GM18867 (cell line): Measurements from ENCODE around the gene HOXB1.
A peak's percentile ranks its signal among the peaks of the same experiment; 100 is the strongest.

Source experiments
- ATAC-seq: cut with Tn5 transposase; IDR thresholded peaks from one replicate; pipeline ENCODE4 v1.9.1; 2021; ENCODE audit warnings: mild to moderate bottlenecking, moderate library complexity; ENCODE audit not compliant: unreplicated experiment

HOXB1 gene

DNA sequence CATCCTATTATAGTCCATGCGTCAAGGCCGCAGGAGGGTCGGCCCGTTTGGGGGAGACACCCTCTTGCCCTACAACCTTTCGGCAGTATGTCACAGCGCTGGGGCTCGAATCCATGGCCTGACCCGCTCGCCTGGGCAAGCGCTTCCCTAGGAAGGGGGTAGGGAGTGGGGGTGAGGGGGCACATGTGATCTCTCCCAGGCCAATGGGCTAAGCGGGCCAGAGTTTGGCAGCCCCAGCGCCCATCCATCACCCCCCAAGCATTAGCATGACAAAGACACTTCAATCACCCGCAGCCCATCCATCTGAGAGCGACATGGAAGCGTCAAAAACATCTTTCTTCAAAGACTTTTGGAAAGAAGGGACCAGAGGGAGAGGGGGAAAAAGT lies at the start of gene HOXB1:
HOXB1 (minus strand) TSS at position 125 of the 386 bp plus-strand sequence; CDS start at position 18, 107 bp downstream.
- no peak for ATAC-seq

DNA sequence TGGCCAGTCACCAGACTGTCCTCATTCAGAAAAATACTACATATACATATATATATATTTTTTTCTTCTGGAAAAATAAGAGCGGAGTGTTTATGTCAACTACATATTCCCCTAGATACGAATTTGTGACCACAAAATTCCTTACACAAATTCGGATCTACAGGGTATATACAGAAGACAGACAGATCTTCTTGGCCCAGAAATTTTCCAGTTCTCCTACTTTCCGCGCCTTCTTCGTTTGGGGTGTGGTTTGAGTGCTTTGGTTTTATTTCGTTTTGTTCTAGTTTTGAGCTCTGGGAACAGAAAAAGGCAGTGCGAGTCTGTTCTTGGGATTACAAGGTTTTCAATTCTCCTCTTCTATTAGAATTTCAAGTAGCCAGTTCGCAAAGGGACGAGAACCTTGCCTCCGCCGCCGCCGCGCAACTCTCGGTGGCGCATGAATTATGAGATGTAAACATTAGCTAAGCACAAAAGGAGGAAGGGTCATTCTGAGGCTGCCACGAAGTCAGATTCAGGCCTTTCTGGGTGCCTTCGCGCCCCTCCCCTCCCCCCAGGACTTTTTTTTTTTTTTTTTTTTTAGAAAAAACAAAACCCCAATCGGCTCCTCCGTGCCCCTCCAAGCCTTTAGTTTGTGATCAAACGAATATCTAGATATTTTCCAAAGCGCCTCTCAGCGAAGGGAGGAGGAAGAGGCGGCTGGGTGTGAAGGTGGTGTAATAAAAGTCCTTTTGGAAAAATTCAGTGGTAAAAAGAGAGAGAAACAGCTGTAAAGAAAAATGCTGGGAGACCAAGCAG lies 49.1 kb upstream of the HOXB1 start:
- ATAC-seq = no peak

DNA sequence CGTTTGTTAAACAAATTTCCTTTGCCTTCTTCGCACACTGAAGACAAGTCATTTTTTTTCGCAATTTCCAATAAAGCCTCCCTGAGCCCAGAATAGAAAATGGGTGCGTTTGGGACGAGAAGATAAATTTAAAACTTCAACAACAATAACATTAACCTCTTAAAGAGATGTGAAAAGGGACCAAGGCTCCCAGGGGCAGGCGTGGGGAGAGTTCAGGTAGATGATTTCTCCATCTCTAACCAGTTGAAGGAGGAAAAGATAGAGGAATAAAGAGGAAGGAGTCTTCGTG lies 48.6 kb upstream of the HOXB1 start:
- ATAC-seq = no peak

DNA sequence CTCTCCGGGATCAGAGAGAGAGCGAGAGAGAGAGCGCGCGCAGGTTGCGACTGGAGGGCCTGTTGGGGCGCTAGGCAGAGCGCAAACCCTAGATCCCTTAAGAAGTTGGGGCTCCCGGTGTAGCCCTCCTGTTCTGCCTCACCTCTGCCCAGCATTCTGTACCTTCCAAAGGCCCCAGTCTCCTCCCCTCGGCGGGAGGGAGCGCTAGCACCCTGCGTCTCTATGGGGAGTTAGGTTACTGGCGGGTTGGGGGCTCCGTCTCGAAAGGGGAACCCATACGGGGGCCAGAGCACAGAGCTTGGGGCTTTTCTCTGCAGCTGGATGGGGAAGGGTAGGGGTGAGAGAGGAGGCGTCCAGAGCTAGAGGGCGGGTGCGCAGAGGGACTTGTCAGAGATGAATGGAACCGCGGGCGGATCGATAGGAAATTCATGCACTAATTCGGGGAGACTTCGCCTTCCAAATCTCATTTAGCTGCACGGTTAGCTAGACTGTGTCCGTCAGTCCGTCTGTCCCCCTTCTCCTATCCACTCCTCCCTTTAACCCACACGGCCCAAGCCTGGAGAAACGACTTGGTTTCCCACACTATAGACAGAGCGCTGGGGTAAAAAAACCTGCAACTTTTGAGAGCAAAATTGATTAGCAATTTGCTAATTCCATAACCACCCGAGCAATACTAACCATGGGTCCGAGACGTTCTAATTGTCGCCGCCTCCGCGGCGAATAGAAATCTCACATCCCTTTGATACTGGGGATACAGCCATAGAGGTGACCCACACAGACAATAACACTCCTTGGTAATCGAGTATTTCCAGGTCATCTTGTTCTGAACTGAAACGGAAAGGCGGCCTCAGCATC lies 48.0 kb upstream of the HOXB1 start:
- peak; percentile 46 for ATAC-seq

DNA sequence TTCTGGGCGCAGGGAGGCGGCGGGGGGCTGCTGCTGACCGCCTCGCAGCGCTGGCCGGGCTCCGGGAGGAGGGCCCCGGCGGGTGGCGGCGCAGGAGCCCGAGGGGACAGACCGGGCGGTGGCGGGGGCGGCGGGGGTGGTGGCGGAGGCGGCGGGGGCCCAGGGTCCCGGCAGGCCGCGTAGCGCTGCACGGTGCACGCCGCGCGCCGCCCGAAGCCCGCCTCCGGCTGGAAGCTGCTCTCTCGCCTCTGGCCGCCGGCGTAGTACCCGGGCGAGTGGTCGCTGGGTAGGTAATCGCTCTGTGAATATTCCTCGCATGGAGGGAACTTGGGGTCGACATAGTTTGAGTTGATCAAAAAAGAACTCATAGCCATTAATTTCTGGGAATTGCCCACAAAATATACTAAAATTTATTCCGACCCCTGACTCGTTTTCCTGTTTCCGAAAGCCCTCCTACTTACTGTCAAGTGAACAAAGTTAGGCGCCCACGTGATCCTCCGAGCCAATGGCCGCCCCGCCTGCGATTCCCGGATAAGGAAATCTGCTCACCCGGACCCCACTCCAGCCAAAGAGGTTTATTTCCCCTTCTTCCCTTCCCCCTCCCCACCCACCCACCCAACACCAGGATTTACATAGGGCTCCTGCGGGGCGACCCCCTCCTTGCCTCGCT lies 47.3 kb upstream of the HOXB1 start, which contains the start of gene HOXB4:
HOXB4 (minus strand) TSS at position 405 of the 670 bp plus-strand sequence; CDS start at position 374, 31 bp downstream.
- peak; percentile 63 for ATAC-seq

DNA sequence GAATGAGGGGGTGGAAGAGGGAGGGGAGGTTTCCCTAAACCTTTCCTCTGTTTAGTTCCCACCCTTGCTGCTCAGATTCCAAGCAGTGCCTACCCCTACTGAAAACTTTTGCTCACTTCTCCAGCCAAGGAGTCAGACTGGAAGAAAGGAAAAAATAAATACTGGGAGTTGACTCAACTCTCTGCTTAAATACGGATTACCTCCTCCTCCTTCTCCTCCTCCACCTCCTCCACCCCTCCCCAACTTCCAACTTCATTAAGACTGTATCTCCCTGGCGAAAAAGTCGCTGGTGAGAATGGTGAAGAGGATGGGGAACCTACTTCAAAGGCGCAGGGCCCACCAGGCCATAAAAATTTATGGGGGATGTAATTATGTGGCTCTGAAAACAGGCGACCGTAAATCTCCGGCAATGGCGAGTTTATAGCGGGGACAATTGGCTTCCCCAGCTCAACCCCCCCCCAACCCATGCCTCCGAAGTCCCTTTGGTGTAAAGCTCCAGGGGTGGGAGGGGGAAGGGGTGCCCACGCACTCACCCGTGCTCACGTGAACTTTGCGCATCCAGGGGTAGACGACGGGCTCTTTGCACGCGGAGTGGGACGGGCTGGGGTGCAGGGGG lies 46.6 kb upstream of the HOXB1 start:
- peak; percentile 12 for ATAC-seq

DNA sequence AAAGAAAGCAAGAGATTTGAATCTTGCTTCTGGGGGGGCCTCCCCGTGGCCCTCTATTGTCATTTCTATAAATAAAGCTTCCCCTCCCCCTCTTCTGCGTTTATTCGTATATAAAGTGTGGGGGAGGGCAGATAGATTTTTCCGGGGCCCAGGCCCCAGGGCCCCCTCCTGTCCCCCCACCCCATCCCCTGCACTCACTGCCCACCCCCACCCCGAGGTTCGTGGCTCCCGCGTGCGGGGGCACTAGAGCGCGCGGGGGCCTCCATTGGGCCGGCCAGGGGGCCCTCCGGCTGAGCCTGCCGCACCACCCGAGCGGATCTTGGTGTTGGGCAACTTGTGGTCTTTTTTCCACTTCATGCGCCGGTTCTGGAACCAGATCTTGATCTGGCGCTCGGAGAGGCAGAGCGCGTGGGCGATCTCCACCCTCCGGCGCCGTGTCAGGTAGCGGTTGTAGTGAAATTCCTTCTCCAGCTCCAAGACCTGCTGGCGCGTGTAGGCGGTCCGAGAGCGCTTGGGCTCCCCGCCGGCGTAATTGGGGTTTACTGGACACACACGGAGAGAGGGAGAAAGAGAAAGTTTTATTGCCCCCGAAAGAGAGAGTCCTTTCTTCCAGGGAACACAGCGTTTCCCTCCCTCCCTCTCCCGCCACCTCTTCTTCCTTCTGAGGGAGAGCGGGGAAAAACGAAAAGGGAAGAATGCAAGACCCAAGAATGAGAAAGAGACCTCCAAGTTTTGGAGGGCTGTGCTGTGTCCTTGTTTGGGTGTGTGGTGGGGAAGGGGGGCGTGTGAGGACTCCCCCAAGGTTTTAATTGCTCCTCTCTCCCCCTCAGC lies 45.9 kb upstream of the HOXB1 start:
- no peak for ATAC-seq

DNA sequence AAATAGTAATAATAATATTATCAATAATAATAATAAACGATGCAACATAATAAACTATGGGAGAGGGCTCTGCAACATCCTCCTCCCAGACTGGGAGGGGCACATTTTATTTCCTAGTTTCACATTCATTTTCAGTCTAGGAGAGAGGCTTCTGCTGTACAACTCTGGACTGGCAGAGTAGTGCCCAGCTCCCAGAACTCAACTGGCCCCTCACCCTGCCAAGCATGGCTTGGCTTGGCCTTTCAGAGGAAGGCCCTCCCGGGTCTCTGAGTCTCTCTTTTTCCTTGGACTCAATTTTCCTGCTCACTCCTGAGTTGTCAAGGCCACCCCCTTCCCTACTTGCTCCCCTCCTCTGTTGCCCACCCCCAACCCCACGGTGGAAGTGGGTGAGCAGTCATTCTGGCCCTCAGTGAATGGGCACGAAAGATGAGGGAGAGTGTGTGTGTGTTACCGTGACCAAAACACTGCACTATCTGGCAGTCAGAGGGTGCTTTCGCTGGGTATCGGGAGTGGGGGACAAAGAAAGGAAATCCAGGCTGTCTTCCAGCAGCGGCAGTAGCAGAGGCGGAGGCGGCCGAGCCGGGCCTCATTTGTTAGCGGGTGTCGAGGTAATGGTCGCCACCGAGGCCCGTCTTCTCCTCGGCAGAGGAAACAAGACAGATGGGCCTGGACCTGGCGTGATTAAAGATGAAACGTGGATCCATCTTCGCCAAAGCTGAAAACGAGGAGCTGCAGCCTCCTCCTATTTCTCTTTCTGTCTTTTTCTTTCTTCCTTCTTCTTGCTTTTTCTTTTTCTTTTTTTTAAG lies 45.1 kb upstream of the HOXB1 start:
- no peak for ATAC-seq

DNA sequence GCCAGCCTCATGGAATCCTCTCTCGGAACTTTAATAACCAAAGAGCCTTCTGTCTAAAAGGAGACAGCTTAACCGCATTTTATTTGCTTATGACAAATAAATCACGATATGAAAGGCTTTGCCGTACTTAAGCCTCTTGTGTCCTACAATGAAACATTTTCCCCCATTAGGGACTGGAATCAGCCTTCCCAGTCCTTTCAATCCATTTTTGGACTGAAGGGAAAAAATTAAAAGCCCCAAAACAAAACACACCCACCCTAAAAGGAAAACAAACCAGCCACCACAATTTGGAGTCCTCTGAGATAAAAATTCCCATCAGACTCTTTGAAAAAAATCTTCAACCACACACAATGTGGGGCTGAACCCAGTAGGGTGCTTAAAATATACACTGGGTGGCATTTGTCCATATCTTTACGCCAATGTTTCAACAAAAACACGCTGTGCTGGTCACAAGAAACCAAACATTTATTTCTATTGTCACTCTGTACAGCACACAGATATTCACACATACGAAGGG lies 44.3 kb upstream of the HOXB1 start:
- no peak for ATAC-seq

DNA sequence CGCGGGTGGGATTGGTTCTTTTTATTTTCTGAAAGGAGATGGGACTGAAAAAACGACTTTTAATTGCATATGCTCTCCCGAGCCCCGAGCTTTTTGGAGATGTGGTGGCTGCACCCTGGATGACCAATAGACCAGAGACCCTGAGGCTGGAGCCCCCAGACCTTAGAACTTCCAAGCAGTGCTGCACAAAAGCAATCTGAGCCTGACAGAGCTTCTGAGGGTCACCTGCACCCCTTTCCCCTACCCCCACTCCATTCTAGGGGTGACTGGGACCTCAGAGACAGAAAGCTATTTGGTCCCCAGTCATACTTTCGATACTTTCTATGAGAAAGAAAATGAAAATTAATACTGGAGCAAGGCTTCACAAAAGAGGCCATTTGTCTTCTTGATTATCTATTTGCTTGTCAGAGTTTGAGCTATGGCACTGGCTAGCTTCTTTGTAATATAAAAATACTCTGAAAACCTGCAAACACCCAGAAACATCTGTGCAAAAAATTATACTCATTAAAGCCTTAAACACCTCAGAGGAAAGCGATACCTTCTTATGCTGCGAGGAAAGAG lies 43.8 kb upstream of the HOXB1 start:
- ATAC-seq = no peak

DNA sequence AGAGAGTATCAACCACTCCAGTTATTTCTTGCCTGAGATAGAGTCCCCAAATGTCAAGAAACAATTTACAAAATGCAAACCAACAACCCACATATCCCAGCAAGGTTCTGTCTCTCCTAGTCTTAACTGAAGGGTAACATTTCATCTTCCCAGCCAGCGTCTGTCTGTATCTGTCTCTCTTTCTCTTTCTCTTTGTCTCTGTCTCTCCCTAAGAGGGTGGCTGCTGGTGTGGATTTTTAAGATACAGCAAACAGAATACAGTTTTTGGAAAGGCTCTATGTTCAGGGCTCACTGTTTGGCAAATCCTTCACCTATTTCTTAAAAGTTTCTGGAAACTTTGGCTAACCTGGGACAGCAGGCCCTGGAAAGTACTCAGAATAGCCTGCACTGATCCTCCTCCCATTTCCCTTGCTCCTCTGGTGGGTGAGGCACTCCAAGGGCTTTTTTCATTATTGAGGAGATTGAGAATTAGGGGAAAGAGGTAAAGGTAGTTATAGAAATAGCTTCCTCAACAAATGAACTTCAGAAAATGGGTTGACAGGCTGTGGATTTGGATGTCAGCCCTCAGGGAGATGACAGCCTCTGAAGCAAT lies 41.1 kb upstream of the HOXB1 start:
- no peak for ATAC-seq

DNA sequence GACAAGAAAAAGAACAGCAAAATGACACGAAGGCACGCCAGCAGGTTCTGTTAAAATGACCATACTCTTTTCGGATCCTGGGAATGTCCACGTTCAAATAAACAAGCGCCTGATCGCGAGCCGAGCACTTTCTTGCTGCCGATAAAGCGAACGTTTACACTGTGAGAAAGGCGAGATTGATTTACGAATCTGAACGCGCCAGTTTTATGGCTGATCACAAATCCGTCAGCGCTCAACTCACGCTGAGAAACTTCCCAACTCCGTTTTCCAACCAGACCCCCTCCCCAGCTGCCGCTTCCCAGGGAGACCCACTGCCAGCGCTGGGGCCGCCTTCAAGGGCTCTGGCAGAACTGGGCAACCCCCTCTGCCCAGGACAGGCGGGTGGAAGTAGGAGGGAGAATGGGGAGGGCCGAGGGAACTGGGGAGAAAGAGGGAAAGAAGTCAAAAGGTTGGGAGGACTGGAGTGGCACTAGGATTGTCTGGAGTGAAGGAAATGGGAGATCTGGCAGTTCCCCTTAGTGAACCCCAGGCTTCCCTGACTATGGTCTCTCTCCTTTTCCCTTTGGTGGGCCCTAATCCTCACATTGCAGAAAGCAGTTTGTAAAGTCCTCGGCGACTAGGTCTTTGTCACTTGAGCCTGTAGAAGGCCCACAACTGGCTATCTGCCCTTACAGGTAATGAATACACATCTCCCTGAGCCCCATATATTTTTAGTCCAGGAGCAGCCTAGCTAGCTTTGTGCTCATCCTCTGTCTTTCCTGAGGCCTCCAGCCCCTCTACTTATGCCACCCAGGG lies 40.4 kb upstream of the HOXB1 start:
- ATAC-seq = no peak

DNA sequence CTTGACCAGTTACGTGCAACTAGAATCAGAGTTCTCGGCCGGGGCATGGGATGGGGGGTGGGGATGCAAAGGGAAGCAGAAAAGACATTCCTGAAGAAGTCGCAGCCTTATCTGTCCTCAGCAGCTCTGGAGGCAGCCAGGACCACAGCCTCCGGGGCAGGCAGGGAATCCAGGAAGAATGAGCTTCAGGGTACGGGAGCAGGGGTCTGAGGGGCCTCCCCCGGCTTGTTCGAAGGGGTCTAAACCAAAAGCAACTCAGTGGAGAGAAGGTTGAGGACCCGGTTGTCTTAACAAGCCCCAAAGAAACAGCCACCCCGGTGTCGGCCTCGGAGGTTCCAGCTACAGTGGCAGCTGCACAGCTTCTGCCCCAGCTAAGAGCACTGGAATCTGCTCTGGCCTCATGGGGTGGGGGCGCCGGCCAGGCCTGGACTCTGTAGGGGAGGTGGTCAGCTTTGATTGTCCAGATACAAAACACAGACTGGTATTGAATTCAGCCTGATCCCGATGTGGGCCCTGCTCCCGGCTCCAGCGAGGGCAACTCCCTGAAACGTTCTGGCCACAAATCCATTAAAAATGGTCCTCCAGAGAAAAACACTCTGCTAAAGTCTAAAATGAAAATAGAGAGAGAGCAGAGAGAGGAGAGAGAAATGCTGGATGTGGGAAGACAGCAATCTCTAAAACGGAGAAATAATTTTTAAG lies 39.7 kb upstream of the HOXB1 start:
- no peak for ATAC-seq

DNA sequence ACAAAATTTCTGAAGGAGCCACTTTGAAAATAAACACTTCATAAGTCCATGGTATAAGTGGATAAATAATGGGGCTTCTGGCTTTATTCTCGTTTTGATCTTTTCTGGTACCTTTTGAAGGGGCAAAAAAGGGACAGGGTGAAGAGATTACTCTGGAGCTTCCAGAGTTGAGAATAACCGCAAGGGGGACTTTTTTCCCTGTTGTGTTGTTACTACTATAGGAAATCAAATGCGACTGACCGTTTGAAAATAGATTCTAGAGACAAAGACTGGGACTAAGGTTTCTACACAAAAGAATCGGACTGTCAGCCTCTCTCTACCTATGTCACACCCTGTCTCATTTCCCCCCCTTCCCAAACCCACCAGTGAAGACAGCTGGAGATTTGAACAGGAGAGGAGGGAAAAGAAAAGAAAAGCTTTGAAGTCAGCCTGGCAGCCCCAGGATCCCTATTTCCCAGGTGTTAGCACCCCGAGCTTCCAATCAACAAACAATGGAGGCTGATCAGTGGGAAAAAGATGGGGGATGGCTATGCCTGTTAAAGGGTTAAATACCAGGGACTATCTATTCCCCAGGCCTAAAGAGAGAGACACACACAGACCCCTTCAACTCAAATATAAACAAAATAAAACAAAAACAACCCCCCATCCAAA lies 39.0 kb upstream of the HOXB1 start:
- ATAC-seq = no peak

DNA sequence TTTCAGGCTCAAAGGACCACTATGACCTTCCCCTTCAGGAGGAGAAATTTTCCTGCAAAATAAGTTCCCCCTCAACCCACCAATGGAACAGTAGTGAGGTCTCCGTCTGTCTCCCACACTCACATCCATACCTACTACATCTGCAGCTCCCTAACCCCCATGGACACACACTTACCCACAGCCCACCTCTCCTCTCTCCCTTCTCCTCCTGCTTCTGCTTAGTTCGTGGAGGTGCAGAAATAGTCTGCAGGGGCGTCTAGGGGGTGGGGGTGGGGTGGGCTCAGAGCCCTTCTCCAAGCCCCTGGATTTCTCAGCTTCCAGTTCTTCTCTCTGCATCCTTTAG lies 38.4 kb upstream of the HOXB1 start:
- ATAC-seq = no peak

DNA sequence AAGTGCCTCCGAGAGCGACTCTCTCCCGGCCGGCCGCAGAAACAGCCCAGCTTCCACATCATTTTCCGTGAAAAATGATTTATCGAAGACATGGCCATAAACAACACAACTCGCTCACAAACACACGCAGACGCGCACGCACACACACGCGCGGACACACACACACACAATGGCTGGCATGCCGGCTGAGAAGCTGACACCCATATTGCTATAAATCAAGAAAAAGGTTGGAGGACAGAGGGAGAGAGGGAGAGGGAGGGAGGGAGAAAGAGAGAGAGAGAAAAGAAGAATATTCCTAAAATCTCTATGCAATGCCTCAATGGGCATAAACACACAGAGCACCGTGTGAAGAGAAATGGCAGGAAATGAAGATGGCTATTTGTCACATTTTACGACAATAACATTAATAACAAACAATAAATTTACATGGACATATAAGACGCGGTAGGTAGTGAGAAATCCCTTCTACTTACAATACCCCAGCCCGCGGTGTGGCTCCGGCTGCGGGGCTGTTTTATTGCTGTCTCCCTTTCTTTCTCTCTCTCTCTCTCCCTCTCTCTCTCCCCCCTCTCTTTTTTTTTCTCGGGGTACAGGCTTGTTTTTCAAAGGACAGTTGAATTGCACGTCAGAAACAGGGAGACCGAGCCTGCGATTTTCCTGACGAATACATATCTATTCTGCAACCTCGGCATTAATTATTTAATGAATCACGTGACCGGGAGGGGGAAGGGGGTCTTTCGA lies 37.9 kb upstream of the HOXB1 start:
- ATAC-seq = no peak
